HuH-7.5 (cell line): ENCODE data around the gene PPP1R3F.
"Not testable (repeated sequence)": the region's sequence is repeated elsewhere in the genome, so short reads cannot be mapped to it uniquely, and the experiment has no call there.

Experiments
- DNase-seq: peaks from one replicate; pipeline ENCODE4 v3.0.0; 2011; ENCODE audit warnings: low spot score

The PPP1R3F gene

DNA sequence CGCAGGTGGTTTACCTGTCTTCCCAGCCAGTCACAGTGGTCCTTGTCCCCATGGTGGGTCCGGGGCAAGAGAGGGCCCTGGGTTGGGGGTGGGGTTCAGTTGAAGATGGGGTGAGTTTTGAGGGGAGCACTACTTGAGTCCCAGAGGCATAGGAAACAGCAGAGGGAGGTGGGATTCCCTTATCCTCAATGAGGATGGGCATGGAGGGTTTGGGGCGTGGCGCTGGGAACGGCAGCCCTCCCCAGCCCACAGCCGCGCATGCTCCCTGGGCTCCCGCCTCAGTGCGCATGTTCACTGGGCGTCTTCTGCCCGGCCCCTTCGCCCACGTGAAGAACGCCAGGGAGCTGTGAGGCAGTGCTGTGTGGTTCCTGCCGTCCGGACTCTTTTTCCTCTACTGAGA lies 52.1 kb downstream of the PPP1R3F start, which contains the start of gene GAGE12J:
Gene GAGE12J, plus strand, starts transcription at position 301 of the 400 bp plus-strand sequence. CDS start 1,157 bp downstream, outside the sequence.
- DNase-seq = not testable (repeated sequence)

- not testable (repeated sequence) for DNase-seq
Measured at GRCh38 chrX:49322266-49322665, 52.7 kb downstream of the PPP1R3F start.

GRCh38 chrX:49323735-49324134 lies 54.1 kb downstream of the PPP1R3F start:
- not testable (repeated sequence) for DNase-seq

DNA sequence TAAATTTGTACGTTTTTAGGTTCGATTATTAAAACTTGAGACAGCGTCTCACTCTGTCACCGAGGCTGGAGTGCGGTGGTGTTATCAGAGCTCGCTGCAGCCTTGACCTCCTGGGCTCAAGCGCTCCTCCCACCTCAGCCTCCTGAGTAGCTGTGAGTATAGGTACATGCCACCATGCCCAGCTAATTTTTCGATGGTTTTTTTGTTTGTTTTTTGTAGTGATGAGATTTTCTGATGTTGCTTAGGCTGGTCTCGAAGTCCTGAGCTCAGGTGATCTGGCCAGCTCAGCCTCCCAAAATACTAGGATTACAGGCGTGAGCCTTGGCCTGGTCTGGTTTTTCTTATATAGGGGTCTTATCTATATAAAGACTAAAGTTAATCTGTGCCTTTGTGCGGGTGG lies 60.8 kb downstream of the PPP1R3F start:
- not testable (repeated sequence) for DNase-seq

- DNase-seq = not testable (repeated sequence)
Measured at GRCh38 chrX:49331282-49331681, 61.7 kb downstream of the PPP1R3F start, which contains the start of gene GAGE13. TSS of gene GAGE13 (plus strand) at chrX:49331582. CDS start at chrX:49332738, 1,156 bp downstream.

- DNase-seq = not testable (repeated sequence)
Measured at GRCh38 chrX:49331841-49332240, 62.2 kb downstream of the PPP1R3F start.
